ENCODE data around the gene DNAJB5. TPM values are rescaled to one million over a fixed set of nuclear protein-coding genes. Genes with fewer than 3 reads are reported as not detected.
"Not testable (repeated sequence)": the region's sequence is repeated elsewhere in the genome, so short reads cannot be mapped to it uniquely, and the experiment has no call there.

The DNAJB5 gene
- polyA plus RNA-seq, 1 donor from 2014 or later, result 99.1 TPM

- H3K9me3 ChIP-seq (ENCODE audit: low read length), result no peaks in the 10 kb centered on the region
- no peak overlapping the region for H3K9ac ChIP-seq (ENCODE audit: low read length)
- no peaks in the 10 kb centered on the region for H3K79me2 ChIP-seq (replicated peaks; ENCODE audit: insufficient read depth, low read length)
- no peaks in the 10 kb centered on the region for H4K20me1 ChIP-seq (ENCODE audit: insufficient read depth)
- H3K4me3 ChIP-seq (ENCODE audit: low read length), result no peak overlapping the region
- H3K4me2 ChIP-seq (ENCODE audit: low read length), result no peak overlapping the region
- H2AFZ ChIP-seq (ENCODE audit: low read depth, low read length), result no peak overlapping the region
- no peaks in the 10 kb centered on the region for H3K36me3 ChIP-seq (ENCODE audit: insufficient read depth, low read length)
- no peaks in the 10 kb centered on the region for H3F3A ChIP-seq (ENCODE audit: insufficient read depth, low read length, poor library complexity, severe bottlenecking)
- no peak for TF ChIP-seq REST (IDR thresholded peaks at IDR 0.05; ENCODE audit: borderline replicate concordance)
- no peaks in the 10 kb centered on the region for H3K27me3 ChIP-seq (ENCODE audit: insufficient read depth, low read depth, low read length)
- H3K27ac ChIP-seq (ENCODE audit: low read length), result no peak overlapping the region
- no peaks in the 10 kb centered on the region for H3K9me2 ChIP-seq (ENCODE audit: insufficient read depth, low read length)
Observed at GRCh38 chr9:34948451-34948850, 41.1 kb upstream of the DNAJB5 start.

GRCh38 chr9:34954225-34954624 lies 35.3 kb upstream of the DNAJB5 start:
- H3K79me2 ChIP-seq (replicated peaks; ENCODE audit: insufficient read depth, low read length), result no peaks in the 10 kb centered on the region
- no peaks in the 10 kb centered on the region for H3K9me2 ChIP-seq (ENCODE audit: insufficient read depth, low read length)
- H2AFZ ChIP-seq (ENCODE audit: low read depth, low read length), result no peak overlapping the region
- H3K4me2 ChIP-seq (ENCODE audit: low read length), result no peak overlapping the region
- H4K20me1 ChIP-seq (ENCODE audit: insufficient read depth), result no peaks in the 10 kb centered on the region
- TF ChIP-seq EP300 (conservative IDR thresholded peaks at IDR 0.05; ENCODE audit: poor library complexity, severe bottlenecking), result no peak
- TF ChIP-seq RAD21 (conservative IDR thresholded peaks at IDR 0.05), result no peak
- no peak for TF ChIP-seq POLR2AphosphoS5 (IDR thresholded peaks at IDR 0.05)
- peaks cover 5% of the 10 kb centered on the region for H3K27me3 ChIP-seq (ENCODE audit: insufficient read depth, low read depth, low read length)
- no peak overlapping the region for H3K4me3 ChIP-seq (ENCODE audit: low read length)
- no peak overlapping the region for H3K27ac ChIP-seq (ENCODE audit: low read length)
- H3F3A ChIP-seq (ENCODE audit: insufficient read depth, low read length, poor library complexity, severe bottlenecking), result no peaks in the 10 kb centered on the region
- H3K9ac ChIP-seq (ENCODE audit: low read length), result no peak overlapping the region
- no peaks in the 10 kb centered on the region for H3K36me3 ChIP-seq (ENCODE audit: insufficient read depth, low read length)
- no peaks in the 10 kb centered on the region for H3K9me3 ChIP-seq (ENCODE audit: low read length)

DNA sequence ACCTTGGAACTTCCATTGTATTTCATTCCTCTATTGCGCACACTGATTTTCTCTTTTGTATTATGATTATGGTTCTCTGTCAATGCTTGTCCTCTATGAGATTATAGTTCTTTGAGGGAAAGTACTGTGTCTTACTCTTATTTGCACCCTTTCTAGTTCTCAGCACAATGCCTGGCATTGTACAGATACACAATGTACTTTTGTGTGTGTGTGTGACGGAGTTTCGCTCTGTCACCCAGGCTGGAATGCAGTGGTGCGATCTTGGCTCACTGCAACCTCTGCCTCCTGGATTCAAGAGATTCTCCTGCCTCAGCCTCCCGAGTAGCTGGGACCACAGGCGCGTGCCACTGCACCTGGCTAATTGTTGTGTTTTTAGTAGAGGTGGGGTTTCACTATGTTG lies 33.5 kb upstream of the DNAJB5 start:
- H3K9me2 ChIP-seq (ENCODE audit: insufficient read depth, low read length); H3K79me2 ChIP-seq (replicated peaks; ENCODE audit: insufficient read depth, low read length); H3K36me3 ChIP-seq (ENCODE audit: insufficient read depth, low read length); H2AFZ ChIP-seq (ENCODE audit: low read depth, low read length); H3K4me3 ChIP-seq (ENCODE audit: low read length); H3K9ac ChIP-seq (ENCODE audit: low read length); H3K9me3 ChIP-seq (ENCODE audit: low read length); H3F3A ChIP-seq (ENCODE audit: insufficient read depth, low read length, poor library complexity, severe bottlenecking); H3K27ac ChIP-seq (ENCODE audit: low read length); H4K20me1 ChIP-seq (ENCODE audit: insufficient read depth); H3K4me2 ChIP-seq (ENCODE audit: low read length): not testable (repeated sequence)
- peaks cover 11% of the 10 kb centered on the region for H3K27me3 ChIP-seq (ENCODE audit: insufficient read depth, low read depth, low read length)

DNA sequence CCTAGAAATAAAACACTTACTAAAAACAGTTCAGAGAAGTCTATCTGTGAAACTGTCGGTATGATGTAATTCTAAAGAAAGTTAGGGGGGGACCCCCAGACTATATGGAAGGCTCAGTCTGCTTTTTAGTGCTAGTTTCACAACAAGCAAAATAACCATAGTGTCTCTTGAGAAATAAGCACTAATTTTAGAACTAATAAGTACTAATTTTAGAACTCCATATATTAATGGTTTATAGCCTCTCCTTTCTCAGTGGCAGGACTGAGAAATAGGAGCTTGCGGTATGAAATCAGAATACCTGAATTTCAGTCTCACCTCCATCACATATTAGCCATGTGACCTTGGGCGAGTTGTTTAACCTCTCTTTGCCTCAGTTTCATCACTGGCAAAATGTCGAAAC lies 32.9 kb upstream of the DNAJB5 start:
- H3K4me3 ChIP-seq (ENCODE audit: low read length), result no peak overlapping the region
- no peak overlapping the region for H3K27ac ChIP-seq (ENCODE audit: low read length)

More for the DNA sequence above, 32.9 kb upstream of the DNAJB5 start:
- Histone ChIP-seq H3K4me2 (ENCODE audit: low read length) (no peak overlapping the region), H3K9me2 (ENCODE audit: insufficient read depth, low read length) (no peaks in the 10 kb centered on the region), H3K27me3 (ENCODE audit: insufficient read depth, low read depth, low read length) (peaks cover 11% of the 10 kb centered on the region), H3K36me3 (ENCODE audit: insufficient read depth, low read length) (no peaks in the 10 kb centered on the region), H3K9me3 (ENCODE audit: low read length) (no peaks in the 10 kb centered on the region), H3K79me2 (replicated peaks; ENCODE audit: insufficient read depth, low read length) (no peaks in the 10 kb centered on the region), H2AFZ (ENCODE audit: low read depth, low read length) (no peak overlapping the region), H3F3A (ENCODE audit: insufficient read depth, low read length, poor library complexity, severe bottlenecking) (no peaks in the 10 kb centered on the region), H3K9ac (ENCODE audit: low read length) (no peak overlapping the region), H4K20me1 (ENCODE audit: insufficient read depth) (no peaks in the 10 kb centered on the region)
- TF ChIP-seq, protein P1, sequence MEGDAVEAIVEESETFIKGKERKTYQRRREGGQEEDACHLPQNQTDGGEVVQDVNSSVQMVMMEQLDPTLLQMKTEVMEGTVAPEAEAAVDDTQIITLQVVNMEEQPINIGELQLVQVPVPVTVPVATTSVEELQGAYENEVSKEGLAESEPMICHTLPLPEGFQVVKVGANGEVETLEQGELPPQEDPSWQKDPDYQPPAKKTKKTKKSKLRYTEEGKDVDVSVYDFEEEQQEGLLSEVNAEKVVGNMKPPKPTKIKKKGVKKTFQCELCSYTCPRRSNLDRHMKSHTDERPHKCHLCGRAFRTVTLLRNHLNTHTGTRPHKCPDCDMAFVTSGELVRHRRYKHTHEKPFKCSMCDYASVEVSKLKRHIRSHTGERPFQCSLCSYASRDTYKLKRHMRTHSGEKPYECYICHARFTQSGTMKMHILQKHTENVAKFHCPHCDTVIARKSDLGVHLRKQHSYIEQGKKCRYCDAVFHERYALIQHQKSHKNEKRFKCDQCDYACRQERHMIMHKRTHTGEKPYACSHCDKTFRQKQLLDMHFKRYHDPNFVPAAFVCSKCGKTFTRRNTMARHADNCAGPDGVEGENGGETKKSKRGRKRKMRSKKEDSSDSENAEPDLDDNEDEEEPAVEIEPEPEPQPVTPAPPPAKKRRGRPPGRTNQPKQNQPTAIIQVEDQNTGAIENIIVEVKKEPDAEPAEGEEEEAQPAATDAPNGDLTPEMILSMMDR (IDR thresholded peaks at IDR 0.05; ENCODE audit: poor library complexity, severe bottlenecking), result no peak
- no peak for TF ChIP-seq POLR2AphosphoS5 (IDR thresholded peaks at IDR 0.05)
- TF ChIP-seq TAF1 (IDR thresholded peaks at IDR 0.05; ENCODE audit: low read depth), result no peak
- TF ChIP-seq REST (IDR thresholded peaks at IDR 0.05; ENCODE audit: borderline replicate concordance), result no peak
- no peak for TF ChIP-seq SMC3 (conservative IDR thresholded peaks at IDR 0.05; ENCODE audit: poor library complexity)
- TF ChIP-seq MXI1 (conservative IDR thresholded peaks at IDR 0.05; ENCODE audit: poor library complexity, severe bottlenecking), result no peak
- TF ChIP-seq EZH2 (IDR thresholded peaks at IDR 0.05; ENCODE audit: borderline replicate concordance, insufficient read depth, low read length, poor library complexity, severe bottlenecking), result no peak
- no peak for TF ChIP-seq RAD21 (conservative IDR thresholded peaks at IDR 0.05)
- TF ChIP-seq EP300 (conservative IDR thresholded peaks at IDR 0.05; ENCODE audit: poor library complexity, severe bottlenecking), result no peak

Data from neural cell (in vitro differentiated cells).